HG03575 (cell line): Measurements from ENCODE around the gene RGPD4.
"Not testable (repeated sequence)": the region's sequence is repeated elsewhere in the genome, so short reads cannot be mapped to it uniquely, and the experiment has no call there.

ENCODE experiments used
- ATAC-seq: cut with Tn5 transposase; IDR thresholded peaks from one replicate; pipeline ENCODE4 v1.9.1; 2021; ENCODE audit not compliant: unreplicated experiment, insufficient number of reproducible peaks, low FRiP score; ENCODE audit errors: extremely low read depth

Gene RGPD4

GRCh38 chr2:107916121-107916520 lies 89.4 kb downstream of the RGPD4 start:
- not testable (repeated sequence) for ATAC-seq

- ATAC-seq, result not testable (repeated sequence)
Observed at GRCh38 chr2:107916696-107917370, 90.1 kb downstream of the RGPD4 start.

- no peak for ATAC-seq
Observed at GRCh38 chr2:107927034-107927534, 100.4 kb downstream of the RGPD4 start.

GRCh38 chr2:107931412-107931811 lies 104.7 kb downstream of the RGPD4 start:
- no peak for ATAC-seq

GRCh38 chr2:107932488-107932887 lies 105.8 kb downstream of the RGPD4 start:
- ATAC-seq, result no peak

- ATAC-seq, result no peak
Observed at GRCh38 chr2:107932979-107933378, 106.3 kb downstream of the RGPD4 start.

- ATAC-seq, result no peak
Observed at GRCh38 chr2:107936433-107937359, 110.0 kb downstream of the RGPD4 start.
